K562 (cell line): Measurements from ENCODE around the gene NVL. TPM values are rescaled to one million over a fixed set of nuclear protein-coding genes. Genes with fewer than 3 reads are reported as not detected.

ENCODE experiments used
- ESRRB ChIP-seq: fragments of 250-450 bp; sonication (Bioruptor Pico); IDR thresholded peaks from 2 replicates; pipeline ENCODE4 v1.5.0; 2020; ENCODE audit warnings: mild to moderate bottlenecking, moderate library complexity, borderline replicate concordance
- NFIX ChIP-seq: fragments of 250-450 bp; sonication (Bioruptor Pico); IDR thresholded peaks from 2 replicates; pipeline ENCODE4 v1.4.0; 2020; ENCODE audit warnings: low read depth, mild to moderate bottlenecking, moderate library complexity
- PBX2 ChIP-seq, 2 experiments: IDR thresholded peaks in 1 of 2; conservative IDR thresholded peaks in 1 of 2; 2 replicates each; pipeline ENCODE4 v1.6.1; 2016; ENCODE audit warnings: low read depth in 2 of 2, mild to moderate bottlenecking in 1 of 2, missing compliant biosample characterization in 1 of 2, missing genetic modification characterization in 1 of 2, moderate library complexity in 1 of 2
- POU5F1 ChIP-seq: fragments of 150-350 bp; IDR thresholded peaks from 2 replicates; pipeline ENCODE4 v1.6.1; 2014; ENCODE audit warnings: borderline replicate concordance, low read length, low read depth, mild to moderate bottlenecking; ENCODE audit not compliant: partially characterized antibody
- RAD51 ChIP-seq: fragments of 450-650 bp; IDR thresholded peaks from 2 replicates; pipeline ENCODE4 v1.7.1; 2016; ENCODE audit warnings: low read depth, mild to moderate bottlenecking, borderline replicate concordance
- RBM17 ChIP-seq: fragments of 200-400 bp; formaldehyde crosslinking; IDR thresholded peaks from 2 replicates; pipeline ENCODE4 v1.6.1; 2017; ENCODE audit warnings: low read depth, mild to moderate bottlenecking, low read length, borderline replicate concordance
- SMARCB1 ChIP-seq: IDR thresholded peaks from 2 replicates; pipeline ENCODE4 v1.6.1; 2011; ENCODE audit warnings: improper control_type of control experiment, low read depth; ENCODE audit not compliant: insufficient read length
- SP1 ChIP-seq: sonication (generic); formaldehyde crosslinking; IDR thresholded peaks from 2 replicates; pipeline ENCODE4 v1.8.1; 2022; ENCODE audit warnings: mild to moderate bottlenecking, missing genetic modification reagents
- USF2 ChIP-seq: sonication (generic); formaldehyde crosslinking; IDR thresholded peaks from 2 replicates; pipeline ENCODE4 v1.5.0; 2020; ENCODE audit warnings: missing genetic modification reagents
- XRCC4 ChIP-seq: IDR thresholded peaks from one replicate; pipeline ENCODE4 v1.6.1; 2011; ENCODE audit not compliant: insufficient read depth, insufficient read length; ENCODE audit errors: extremely low read depth
- XRCC5 ChIP-seq: fragments of 200-400 bp; formaldehyde crosslinking; IDR thresholded peaks from 2 replicates; pipeline ENCODE4 v1.6.1; 2017; ENCODE audit warnings: low read depth, mild to moderate bottlenecking, low read length
- ZNF217 ChIP-seq: sonication (generic); formaldehyde crosslinking; IDR thresholded peaks from 2 replicates; pipeline ENCODE4 v1.8.0; 2022; ENCODE audit warnings: mild to moderate bottlenecking, missing genetic modification reagents
- ZNF224 ChIP-seq: sonication (generic); formaldehyde crosslinking; IDR thresholded peaks from 2 replicates; pipeline ENCODE4 v1.8.0; 2022; ENCODE audit warnings: mild to moderate bottlenecking, missing genetic modification reagents
- ZNF24 ChIP-seq: fragments of 450-650 bp; IDR thresholded peaks from 2 replicates; pipeline ENCODE4 v1.6.1; 2016
- polyA plus RNA-seq, 8 experiments: library from polyadenylated mRNA; depleted of rRNA in 4 of 8; stranded (reverse) in 5 of 8; unstranded in 3 of 8; fragments of >200 nt; fragmentation: Nextera tagmentation in 2 of 8; fragmentation: Illumina TruSeq in 1 of 8; extraction: Ambion mirVana in 2 of 8; extraction: Trizol in 1 of 8; gene quantifications; 2 replicates each; pipeline versions ENCODE4 v1.2.1 to v1.2.3, GENCODE V29; 2011 to 2014; ENCODE audit warnings: inconsistent platforms in 1 of 8, missing spikeins in 1 of 8
- total RNA-seq, 7 experiments: library from RNA; depleted of rRNA in 6 of 7; stranded (reverse); fragments of >200 nt in 6 of 7; fragmentation: Illumina TruSeq in 2 of 7; extraction: Trizol in 2 of 7; gene quantifications; 2 replicates each; pipeline versions ENCODE4 v1.2.1 to v1.2.3, GENCODE V29; 2011 to 2021; ENCODE audit warnings: low replicate concordance in 1 of 7
- TF ChIP-seq, protein P1 (sequence below): fragments of 450-650 bp; IDR thresholded peaks from 2 replicates; pipeline ENCODE4 v1.6.1; 2016
- TF ChIP-seq, protein P2 (sequence below): fragments of 150-350 bp; IDR thresholded peaks from 2 replicates; pipeline ENCODE4 v1.6.1; 2014; ENCODE audit warnings: low read depth, mild to moderate bottlenecking, low read length, borderline replicate concordance
- TF ChIP-seq, protein P3 (sequence below), 2 experiments: fragments of 450-650 bp; conservative IDR thresholded peaks; 2 replicates each; pipeline ENCODE4 v1.6.1; 2017; ENCODE audit warnings: mild to moderate bottlenecking in 2 of 2, moderate library complexity in 2 of 2

The NVL gene
- total and polyA plus RNA-seq, 9 of the 15 experiments (the other 6 are each of a cell fraction or from before 2014, with no cell fraction given) = 32.5 to 86.6 (median 62.9) TPM

DNA sequence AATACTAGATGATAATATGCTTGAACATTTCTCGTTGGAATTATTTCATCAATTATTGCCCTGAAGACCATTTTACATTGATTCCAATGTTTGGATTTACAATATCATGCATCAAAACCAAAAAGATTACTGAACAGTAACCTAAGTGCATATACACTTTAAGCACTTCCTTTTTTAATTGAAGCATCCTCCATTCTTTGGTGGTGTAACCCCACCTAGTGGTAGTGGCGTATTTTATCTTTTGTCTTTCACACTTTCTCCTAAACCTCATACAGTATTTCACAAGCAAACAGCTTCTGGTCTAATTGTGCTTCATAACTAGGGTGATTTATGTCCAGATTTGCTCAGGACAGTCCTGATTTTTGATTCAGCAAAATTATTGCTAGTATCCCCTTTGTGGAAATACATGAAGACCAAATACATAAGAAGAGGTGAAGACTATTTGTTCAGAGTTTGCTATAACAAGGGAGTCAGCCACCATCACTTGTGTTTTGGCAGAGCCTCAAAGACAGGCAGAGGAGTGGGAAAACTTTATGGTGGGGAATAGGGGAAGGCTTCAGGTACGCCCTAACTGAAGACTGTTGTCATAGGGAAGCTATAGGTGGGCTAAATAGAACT is 3.4 kb upstream of the NVL start (continued):
- TF ChIP-seq SMARCB1 = no peak
- no peak for TF ChIP-seq XRCC5
- no peak for TF ChIP-seq POU5F1
- TF ChIP-seq XRCC4 = no peak
- TF ChIP-seq, protein P1, sequence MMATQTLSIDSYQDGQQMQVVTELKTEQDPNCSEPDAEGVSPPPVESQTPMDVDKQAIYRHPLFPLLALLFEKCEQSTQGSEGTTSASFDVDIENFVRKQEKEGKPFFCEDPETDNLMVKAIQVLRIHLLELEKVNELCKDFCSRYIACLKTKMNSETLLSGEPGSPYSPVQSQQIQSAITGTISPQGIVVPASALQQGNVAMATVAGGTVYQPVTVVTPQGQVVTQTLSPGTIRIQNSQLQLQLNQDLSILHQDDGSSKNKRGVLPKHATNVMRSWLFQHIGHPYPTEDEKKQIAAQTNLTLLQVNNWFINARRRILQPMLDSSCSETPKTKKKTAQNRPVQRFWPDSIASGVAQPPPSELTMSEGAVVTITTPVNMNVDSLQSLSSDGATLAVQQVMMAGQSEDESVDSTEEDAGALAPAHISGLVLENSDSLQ = no peak
- TF ChIP-seq ESRRB (CRISPR knock-in tag) = no peak
- no peak; the same call in 1 of the 2 replicates for TF ChIP-seq SP1 (CRISPR knock-in tag)
- TF ChIP-seq ZNF217 = no peak
- no peak for TF ChIP-seq RBM17
- no peak for TF ChIP-seq PBX2 (CRISPR knock-in tag; IDR thresholded peaks at IDR 0.05; ENCODE audit: low read depth)
- no peak for TF ChIP-seq PBX2 (tag; conservative IDR thresholded peaks at IDR 0.05; ENCODE audit: low read depth)
- TF ChIP-seq, protein P2, sequence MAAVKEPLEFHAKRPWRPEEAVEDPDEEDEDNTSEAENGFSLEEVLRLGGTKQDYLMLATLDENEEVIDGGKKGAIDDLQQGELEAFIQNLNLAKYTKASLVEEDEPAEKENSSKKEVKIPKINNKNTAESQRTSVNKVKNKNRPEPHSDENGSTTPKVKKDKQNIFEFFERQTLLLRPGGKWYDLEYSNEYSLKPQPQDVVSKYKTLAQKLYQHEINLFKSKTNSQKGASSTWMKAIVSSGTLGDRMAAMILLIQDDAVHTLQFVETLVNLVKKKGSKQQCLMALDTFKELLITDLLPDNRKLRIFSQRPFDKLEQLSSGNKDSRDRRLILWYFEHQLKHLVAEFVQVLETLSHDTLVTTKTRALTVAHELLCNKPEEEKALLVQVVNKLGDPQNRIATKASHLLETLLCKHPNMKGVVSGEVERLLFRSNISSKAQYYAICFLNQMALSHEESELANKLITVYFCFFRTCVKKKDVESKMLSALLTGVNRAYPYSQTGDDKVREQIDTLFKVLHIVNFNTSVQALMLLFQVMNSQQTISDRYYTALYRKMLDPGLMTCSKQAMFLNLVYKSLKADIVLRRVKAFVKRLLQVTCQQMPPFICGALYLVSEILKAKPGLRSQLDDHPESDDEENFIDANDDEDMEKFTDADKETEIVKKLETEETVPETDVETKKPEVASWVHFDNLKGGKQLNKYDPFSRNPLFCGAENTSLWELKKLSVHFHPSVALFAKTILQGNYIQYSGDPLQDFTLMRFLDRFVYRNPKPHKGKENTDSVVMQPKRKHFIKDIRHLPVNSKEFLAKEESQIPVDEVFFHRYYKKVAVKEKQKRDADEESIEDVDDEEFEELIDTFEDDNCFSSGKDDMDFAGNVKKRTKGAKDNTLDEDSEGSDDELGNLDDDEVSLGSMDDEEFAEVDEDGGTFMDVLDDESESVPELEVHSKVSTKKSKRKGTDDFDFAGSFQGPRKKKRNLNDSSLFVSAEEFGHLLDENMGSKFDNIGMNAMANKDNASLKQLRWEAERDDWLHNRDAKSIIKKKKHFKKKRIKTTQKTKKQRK = no peak
- TF ChIP-seq, protein P3, sequence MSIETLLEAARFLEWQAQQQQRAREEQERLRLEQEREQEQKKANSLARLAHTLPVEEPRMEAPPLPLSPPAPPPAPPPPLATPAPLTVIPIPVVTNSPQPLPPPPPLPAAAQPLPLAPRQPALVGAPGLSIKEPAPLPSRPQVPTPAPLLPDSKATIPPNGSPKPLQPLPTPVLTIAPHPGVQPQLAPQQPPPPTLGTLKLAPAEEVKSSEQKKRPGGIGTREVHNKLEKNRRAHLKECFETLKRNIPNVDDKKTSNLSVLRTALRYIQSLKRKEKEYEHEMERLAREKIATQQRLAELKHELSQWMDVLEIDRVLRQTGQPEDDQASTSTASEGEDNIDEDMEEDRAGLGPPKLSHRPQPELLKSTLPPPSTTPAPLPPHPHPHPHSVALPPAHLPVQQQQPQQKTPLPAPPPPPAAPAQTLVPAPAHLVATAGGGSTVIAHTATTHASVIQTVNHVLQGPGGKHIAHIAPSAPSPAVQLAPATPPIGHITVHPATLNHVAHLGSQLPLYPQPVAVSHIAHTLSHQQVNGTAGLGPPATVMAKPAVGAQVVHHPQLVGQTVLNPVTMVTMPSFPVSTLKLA (conservative IDR thresholded peaks at IDR 0.05) = 0 out of 4 replicates have a peak, but pooled peaks of 1 of the 2 experiments have one; percentile 8
- 0 out of 2 replicates have a peak, but pooled peaks have one; percentile 20 for TF ChIP-seq RAD51
- TF ChIP-seq USF2 (CRISPR knock-in tag) = no peak
- no peak for TF ChIP-seq ZNF224 (CRISPR knock-in tag)
- no peak for TF ChIP-seq NFIX
- TF ChIP-seq ZNF24 = peak; percentile 39; the same call in 1 of the 2 replicates
